Raji (cell line): ENCODE results near the gene PSEN2.

Experiments used
- POLR2A ChIP-seq: IDR thresholded peaks from 2 replicates; pipeline ENCODE4 v1.6.1; 2011; ENCODE audit warnings: low read depth, low read length, control low read depth; ENCODE audit not compliant: insufficient read depth

Gene PSEN2

GRCh38 chr1:226880372-226881287 lies 10.2 kb downstream of the PSEN2 start:
- no peak for TF ChIP-seq POLR2A

GRCh38 chr1:226881515-226882185 lies 11.2 kb downstream of the PSEN2 start:
- no peak for TF ChIP-seq POLR2A

- TF ChIP-seq POLR2A = no peak
These were observed 11.8 kb downstream of the PSEN2 start for GRCh38 chr1:226882187-226882586.

- peak; percentile 43 for TF ChIP-seq POLR2A
These were observed 12.4 kb downstream of the PSEN2 start for GRCh38 chr1:226882631-226883409.

- no peak for TF ChIP-seq POLR2A
These were observed 13.2 kb downstream of the PSEN2 start for GRCh38 chr1:226883630-226884029.

- TF ChIP-seq POLR2A = peak; percentile 15; the same call in 1 of the 2 replicates
These were observed 13.8 kb downstream of the PSEN2 start for GRCh38 chr1:226884116-226884625.

- no peak for TF ChIP-seq POLR2A
These were observed 14.8 kb downstream of the PSEN2 start for GRCh38 chr1:226884966-226885820.

GRCh38 chr1:226886122-226886901 lies 15.9 kb downstream of the PSEN2 start:
- no peak for TF ChIP-seq POLR2A

- TF ChIP-seq POLR2A = no peak
These were observed 16.6 kb downstream of the PSEN2 start for GRCh38 chr1:226887006-226887405.

GRCh38 chr1:226888021-226888420 lies 17.6 kb downstream of the PSEN2 start:
- no peak for TF ChIP-seq POLR2A

GRCh38 chr1:226888816-226889215 lies 18.4 kb downstream of the PSEN2 start:
- TF ChIP-seq POLR2A = no peak

GRCh38 chr1:226889616-226890330 lies 19.4 kb downstream of the PSEN2 start:
- TF ChIP-seq POLR2A = no peak
